ENCODE results near the gene NUDT3. TPM values are rescaled to one million over a fixed set of nuclear protein-coding genes. Genes with fewer than 3 reads are reported as not detected.

NUDT3 gene
- total and polyA plus RNA-seq, 9 of the 15 experiments (the other 6 are each of a cell fraction or from before 2014, with no cell fraction given), result 5.4 to 81.2 (median 56.4) TPM

DNA sequence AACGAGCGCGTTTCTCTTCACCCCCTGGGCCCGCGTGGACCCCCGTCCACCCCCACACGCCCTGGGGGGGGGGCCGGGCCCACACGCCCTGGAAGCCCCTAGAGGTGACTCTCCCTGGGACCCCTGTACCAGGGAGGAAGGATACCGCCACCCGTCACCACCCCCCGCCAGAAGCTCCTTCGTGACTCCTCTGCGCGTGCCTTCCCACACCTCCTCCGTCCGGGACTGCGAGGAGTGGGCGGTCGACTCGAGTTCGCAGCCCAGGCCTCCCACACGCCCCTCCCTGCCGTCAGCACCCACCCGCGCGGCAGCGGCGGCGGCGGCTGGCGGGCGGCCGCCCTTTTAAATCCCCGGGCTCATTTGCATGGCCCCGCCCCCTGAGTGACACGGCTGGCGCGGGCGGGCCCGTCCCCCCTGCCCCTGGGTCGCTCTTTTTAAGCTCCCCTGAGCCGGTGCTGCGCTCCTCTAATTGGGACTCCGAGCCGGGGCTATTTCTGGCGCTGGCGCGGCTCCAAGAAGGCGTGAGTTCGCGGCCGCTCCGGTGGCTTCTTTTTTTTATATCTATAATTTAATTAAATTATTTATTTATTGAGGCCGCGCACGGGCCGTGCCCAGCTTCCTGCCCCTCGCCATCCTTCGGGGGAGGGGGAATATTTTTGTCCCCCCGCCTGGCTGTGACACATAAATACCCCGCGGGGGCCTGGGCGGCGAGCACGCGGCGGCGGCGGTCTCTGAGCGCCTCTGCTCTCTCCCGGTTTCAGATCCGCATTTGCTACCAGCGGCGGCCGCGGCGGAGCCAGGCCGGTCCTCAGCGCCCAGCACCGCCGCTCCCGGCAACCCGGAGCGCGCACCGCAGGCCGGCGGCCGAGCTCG, 155.8 kb downstream of the NUDT3 start, which contains the start of gene HMGA1 (continued):
- TF ChIP-seq JUND (IDR thresholded peaks at IDR 0.05; ENCODE audit: borderline replicate concordance, low read depth, low read length) (peak; percentile 44; the same call in 1 of the 2 replicates), JUND (tag; IDR thresholded peaks at IDR 0.05; ENCODE audit: borderline replicate concordance, low read depth, low read length) (no peak; the same call in 2 of the 3 replicates), JUNB (CRISPR knock-in tag; conservative IDR thresholded peaks at IDR 0.05) (no peak; the same call in 1 of the 2 replicates), ETV5 (CRISPR knock-in tag; IDR thresholded peaks at IDR 0.05; ENCODE audit: low read depth) (no peak), CREM (IDR thresholded peaks at IDR 0.05; ENCODE audit: low read depth) (peak; percentile 79), PRPF4 (IDR thresholded peaks at IDR 0.05; ENCODE audit: insufficient read depth, low read depth, low read length, poor library complexity, severe bottlenecking) (peak; percentile 99), XRCC4 (IDR thresholded peaks at IDR 0.05; ENCODE audit: extremely low read depth, insufficient read depth, insufficient read length) (no peak), LCOR (CRISPR knock-in tag; IDR thresholded peaks at IDR 0.05) (peak; percentile 85), CBFA2T3 (IDR thresholded peaks at IDR 0.05) (peak; percentile 17; the same call in 1 of the 2 replicates), MYNN (IDR thresholded peaks at IDR 0.05) (peak; percentile 74; the same call in 1 of the 2 replicates), MYNN (CRISPR knock-in tag; IDR thresholded peaks at IDR 0.05) (no peak)
- TF ChIP-seq, protein P1, sequence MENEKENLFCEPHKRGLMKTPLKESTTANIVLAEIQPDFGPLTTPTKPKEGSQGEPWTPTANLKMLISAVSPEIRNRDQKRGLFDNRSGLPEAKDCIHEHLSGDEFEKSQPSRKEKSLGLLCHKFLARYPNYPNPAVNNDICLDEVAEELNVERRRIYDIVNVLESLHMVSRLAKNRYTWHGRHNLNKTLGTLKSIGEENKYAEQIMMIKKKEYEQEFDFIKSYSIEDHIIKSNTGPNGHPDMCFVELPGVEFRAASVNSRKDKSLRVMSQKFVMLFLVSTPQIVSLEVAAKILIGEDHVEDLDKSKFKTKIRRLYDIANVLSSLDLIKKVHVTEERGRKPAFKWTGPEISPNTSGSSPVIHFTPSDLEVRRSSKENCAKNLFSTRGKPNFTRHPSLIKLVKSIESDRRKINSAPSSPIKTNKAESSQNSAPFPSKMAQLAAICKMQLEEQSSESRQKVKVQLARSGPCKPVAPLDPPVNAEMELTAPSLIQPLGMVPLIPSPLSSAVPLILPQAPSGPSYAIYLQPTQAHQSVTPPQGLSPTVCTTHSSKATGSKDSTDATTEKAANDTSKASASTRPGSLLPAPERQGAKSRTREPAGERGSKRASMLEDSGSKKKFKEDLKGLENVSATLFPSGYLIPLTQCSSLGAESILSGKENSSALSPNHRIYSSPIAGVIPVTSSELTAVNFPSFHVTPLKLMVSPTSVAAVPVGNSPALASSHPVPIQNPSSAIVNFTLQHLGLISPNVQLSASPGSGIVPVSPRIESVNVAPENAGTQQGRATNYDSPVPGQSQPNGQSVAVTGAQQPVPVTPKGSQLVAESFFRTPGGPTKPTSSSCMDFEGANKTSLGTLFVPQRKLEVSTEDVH (IDR thresholded peaks at IDR 0.05; ENCODE audit: low read depth, partially characterized antibody), result peak; percentile 14
- TF ChIP-seq, protein P2, sequence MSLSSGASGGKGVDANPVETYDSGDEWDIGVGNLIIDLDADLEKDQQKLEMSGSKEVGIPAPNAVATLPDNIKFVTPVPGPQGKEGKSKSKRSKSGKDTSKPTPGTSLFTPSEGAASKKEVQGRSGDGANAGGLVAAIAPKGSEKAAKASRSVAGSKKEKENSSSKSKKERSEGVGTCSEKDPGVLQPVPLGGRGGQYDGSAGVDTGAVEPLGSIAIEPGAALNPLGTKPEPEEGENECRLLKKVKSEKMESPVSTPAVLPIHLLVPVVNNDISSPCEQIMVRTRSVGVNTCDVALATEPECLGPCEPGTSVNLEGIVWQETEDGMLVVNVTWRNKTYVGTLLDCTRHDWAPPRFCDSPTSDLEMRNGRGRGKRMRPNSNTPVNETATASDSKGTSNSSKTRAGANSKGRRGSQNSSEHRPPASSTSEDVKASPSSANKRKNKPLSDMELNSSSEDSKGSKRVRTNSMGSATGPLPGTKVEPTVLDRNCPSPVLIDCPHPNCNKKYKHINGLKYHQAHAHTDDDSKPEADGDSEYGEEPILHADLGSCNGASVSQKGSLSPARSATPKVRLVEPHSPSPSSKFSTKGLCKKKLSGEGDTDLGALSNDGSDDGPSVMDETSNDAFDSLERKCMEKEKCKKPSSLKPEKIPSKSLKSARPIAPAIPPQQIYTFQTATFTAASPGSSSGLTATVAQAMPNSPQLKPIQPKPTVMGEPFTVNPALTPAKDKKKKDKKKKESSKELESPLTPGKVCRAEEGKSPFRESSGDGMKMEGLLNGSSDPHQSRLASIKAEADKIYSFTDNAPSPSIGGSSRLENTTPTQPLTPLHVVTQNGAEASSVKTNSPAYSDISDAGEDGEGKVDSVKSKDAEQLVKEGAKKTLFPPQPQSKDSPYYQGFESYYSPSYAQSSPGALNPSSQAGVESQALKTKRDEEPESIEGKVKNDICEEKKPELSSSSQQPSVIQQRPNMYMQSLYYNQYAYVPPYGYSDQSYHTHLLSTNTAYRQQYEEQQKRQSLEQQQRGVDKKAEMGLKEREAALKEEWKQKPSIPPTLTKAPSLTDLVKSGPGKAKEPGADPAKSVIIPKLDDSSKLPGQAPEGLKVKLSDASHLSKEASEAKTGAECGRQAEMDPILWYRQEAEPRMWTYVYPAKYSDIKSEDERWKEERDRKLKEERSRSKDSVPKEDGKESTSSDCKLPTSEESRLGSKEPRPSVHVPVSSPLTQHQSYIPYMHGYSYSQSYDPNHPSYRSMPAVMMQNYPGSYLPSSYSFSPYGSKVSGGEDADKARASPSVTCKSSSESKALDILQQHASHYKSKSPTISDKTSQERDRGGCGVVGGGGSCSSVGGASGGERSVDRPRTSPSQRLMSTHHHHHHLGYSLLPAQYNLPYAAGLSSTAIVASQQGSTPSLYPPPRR (CRISPR knock-in tag; IDR thresholded peaks at IDR 0.05; ENCODE audit: borderline replicate concordance), result peak; percentile 50; the same call in 1 of the 2 replicates
- TF ChIP-seq, protein P3, sequence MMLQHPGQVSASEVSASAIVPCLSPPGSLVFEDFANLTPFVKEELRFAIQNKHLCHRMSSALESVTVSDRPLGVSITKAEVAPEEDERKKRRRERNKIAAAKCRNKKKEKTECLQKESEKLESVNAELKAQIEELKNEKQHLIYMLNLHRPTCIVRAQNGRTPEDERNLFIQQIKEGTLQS (IDR thresholded peaks at IDR 0.05), result no peak
- TF ChIP-seq, protein P3 (CRISPR knock-in tag; conservative IDR thresholded peaks at IDR 0.05), result no peak
- TF ChIP-seq, protein P4, sequence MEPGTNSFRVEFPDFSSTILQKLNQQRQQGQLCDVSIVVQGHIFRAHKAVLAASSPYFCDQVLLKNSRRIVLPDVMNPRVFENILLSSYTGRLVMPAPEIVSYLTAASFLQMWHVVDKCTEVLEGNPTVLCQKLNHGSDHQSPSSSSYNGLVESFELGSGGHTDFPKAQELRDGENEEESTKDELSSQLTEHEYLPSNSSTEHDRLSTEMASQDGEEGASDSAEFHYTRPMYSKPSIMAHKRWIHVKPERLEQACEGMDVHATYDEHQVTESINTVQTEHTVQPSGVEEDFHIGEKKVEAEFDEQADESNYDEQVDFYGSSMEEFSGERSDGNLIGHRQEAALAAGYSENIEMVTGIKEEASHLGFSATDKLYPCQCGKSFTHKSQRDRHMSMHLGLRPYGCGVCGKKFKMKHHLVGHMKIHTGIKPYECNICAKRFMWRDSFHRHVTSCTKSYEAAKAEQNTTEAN (CRISPR knock-in tag; IDR thresholded peaks at IDR 0.05), result 0 out of 2 replicates have a peak, but pooled peaks have one; percentile 57
